NCI-H524 treated with DMSO at 0.1 percent for 48 hours (cell line): ENCODE data around the gene CYBB.
"Not testable (repeated sequence)": the region's sequence is repeated elsewhere in the genome, so short reads cannot be mapped to it uniquely, and the experiment has no call there.

ENCODE experiments used
- DNase-seq: peaks from one replicate; lab custom pipeline; 2025; lab: John Stamatoyannopoulos, UW

Gene CYBB

DNA sequence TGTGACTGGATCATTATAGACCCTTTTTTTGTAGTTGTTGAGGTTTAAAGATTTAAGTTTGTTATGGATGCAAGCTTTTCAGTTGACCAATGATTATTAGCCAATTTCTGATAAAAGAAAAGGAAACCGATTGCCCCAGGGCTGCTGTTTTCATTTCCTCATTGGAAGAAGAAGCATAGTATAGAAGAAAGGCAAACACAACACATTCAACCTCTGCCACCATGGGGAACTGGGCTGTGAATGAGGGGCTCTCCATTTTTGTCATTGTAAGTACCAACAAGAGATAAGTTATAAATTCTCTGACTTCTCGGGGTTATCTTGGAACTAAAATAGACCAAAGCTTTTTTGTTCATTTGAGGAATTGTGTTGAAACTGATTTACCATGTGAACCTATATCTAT, at the start of gene CYBB:
Gene CYBB, plus strand, starts transcription at position 203 of the 400 bp plus-strand sequence. Its CDS starts 19 bp downstream, at position 222.
- DNase-seq: no peak

GRCh38 chrX:37745354-37745753, 34.5 kb upstream of the CYBB start:
- peak; percentile 1 for DNase-seq

DNA sequence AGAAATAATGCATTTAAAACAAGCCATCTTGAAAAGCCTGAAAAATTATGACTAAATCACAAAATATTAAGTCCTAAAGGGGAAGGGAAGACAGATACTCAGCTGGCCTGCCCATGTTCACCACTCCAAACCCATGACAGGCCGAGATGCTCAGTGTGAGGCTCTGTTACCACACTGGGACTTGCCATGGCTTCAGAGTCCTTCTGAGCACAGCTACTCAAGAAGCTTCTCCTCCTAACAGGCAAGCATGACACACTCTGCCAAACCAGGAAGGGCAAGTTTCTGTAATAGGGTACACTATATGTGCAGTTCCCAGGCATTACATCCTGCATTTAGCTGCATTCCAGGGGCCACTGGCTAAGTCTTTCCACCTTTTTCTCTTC, 34.0 kb upstream of the CYBB start:
- DNase-seq: no peak

DNA sequence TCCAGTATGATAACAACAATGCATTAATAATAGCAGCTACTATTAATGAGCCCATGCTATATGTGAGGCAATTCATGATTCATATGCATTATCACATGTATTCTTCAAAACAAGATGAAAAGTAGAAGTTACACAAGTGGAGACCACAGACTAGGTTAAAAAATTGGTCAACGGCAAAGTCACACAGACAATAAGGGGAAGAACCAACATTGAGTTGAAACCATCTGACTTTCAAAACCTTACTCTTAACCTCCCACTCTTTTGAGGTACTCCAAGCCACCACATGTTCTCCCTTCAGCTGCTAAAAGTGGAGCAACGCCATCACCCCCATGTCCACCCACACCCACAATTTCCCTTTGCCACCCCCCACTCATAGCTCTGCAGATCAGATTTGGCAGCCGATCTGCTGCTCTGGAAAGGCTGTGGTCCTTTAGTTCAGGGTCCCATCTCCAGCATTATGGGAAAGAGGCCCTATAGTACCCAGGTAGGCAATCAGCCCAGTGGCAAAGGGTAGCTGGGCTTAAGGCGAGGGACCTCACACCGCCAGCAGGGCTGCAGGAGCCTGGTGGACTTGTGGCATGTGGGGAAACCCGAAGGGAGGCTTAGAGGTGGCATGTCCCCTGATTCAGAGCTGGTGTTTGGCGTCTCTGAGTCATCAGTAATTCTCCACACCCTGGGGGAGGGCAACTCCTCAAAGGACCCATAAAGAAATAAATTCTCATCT, 33.5 kb upstream of the CYBB start:
- DNase-seq: no peak

- DNase-seq: no peak
These were observed 32.9 kb upstream of the CYBB start for GRCh38 chrX:37746951-37747350.

DNA sequence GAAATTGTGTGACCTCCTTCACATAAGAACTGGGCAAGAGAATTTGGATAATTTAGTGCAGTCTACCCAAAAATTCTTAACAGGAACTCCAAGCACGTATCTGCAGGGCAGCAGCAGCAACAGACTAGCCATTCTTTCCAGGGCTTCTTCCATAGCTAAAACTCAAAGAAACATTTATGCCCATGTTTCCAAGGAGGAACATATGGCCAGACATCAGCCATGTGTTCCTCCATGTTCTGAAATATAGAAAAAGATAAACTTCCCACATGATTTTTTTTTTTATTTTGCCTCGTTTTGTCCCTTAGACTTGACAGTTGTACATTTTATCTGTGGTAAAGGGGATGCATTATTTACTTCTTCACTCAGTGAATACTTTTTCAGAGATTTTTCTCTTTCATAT, 27.6 kb upstream of the CYBB start:
- DNase-seq: no peak

DNA sequence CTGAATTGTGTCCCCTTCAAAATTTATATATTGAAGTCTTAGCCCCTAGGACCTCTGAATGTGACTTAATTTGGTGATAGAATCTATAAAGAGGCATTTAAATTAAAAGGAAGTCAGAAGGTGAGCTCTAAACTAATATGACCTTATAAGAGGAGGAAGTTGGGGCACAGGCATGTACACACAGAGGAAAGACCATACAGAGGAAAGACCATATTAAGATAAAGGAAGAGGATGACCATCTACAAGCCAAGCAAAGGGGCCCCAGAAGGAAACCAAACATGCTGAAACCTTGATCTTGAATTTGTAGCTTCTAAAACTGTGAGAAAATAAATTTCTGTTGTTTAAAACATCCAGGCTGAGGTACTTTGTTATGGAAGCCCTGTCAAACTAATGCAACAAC, 26.9 kb upstream of the CYBB start:
- no peak for DNase-seq

- no peak for DNase-seq
These were observed 26.5 kb upstream of the CYBB start for GRCh38 chrX:37753384-37753783.

DNA sequence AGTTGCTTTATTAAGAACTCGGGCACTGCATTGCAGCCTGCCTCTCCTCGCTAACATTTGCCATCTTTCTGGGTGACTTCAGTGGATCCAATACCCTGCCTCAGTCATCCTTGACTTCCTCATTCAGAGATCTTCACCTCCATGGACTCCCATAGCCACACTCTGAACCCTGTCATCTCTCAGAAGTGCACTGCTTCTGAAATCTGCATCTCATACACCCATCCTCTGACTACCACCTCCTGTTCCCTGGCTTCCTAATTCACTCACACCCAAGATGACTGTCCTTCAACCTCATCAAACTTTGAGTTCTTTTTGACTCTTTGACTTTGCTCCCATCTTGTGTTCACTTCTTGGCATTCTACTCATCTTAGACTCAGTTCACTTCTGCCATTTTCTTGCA, 25.3 kb upstream of the CYBB start:
- no peak for DNase-seq

DNA sequence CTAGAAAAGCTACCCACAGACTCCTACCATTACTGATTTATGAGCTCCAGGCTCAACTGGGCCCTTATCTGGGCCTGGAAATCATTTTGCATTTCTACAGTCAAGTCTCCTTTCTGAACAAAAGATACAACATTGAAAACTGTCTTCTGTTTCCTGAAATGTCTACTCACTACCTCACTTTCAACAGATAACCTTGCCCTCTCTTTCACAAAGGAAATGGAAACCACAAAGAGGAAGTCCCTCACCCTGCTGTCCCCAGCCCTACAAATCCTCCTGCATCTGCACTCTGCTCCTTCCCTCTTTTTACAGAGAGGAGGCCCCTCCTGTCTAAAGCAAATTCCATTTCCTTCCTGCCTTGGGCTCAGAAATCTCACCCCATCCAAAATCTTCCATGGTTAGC, 24.8 kb upstream of the CYBB start:
- DNase-seq: no peak

GRCh38 chrX:37757082-37757481, 22.8 kb upstream of the CYBB start:
- DNase-seq: no peak

DNA sequence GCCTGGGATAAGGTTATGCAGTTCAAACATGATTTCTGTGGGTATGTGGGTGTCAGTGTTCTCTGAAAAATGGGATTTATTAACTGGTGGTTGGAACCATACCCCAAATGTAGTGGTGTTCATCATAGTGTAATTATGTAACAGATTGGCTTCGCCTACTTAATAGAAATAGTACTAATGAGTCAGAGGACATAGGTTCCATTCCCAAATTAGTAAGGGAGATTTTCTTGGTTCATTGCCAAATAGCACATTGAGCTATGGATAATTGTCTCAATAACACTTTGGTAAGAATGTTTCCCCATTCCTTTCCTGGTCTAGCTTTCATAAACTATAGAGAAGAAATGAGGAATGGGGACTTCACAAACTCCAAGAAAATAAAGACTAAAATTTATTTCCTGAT, 20.5 kb upstream of the CYBB start:
- DNase-seq: no peak

GRCh38 chrX:37759878-37760418, 19.9 kb upstream of the CYBB start:
- DNase-seq: no peak

DNA sequence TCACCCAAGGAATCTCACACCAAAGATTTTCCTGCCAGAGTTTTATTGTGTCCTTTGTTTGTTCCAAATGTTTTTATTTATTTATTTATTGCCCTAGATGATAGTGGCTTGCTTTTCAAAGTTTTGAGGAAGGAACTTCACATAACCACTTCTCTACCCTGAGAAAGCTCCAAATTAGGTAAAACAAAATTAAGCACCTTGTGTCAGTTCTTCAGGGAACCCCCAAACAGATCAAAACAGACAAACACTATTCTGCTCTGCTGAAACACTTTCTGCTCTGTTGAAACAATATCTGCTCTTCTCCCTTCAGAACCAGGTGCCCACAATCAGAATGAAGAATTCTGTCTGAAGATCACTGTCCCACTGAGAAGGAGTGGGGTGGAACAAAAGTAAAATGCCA, 16.5 kb upstream of the CYBB start:
- no peak for DNase-seq

GRCh38 chrX:37765507-37765906, 14.4 kb upstream of the CYBB start:
- DNase-seq: no peak

GRCh38 chrX:37767430-37767829, 12.4 kb upstream of the CYBB start:
- no peak for DNase-seq

DNA sequence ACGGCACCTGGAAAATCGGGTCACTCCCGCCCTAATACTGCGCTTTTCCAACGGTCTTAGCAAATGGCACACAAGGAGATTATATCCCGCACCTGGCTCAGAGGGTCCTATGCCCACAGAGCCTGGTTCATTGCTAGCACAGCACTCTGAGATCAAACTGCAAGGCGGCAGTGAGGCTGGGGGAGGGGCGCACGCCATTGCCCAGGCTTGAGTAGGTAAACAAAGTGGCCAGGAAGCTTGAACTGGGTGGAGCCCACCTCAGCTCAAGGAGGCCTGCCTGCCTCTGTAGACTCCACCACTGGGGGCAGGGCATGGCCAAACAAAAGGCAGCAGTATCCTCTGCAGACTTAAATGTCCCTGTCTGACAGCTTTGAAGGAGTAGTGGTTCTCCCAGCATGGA, 11.0 kb upstream of the CYBB start:
- DNase-seq: not testable (repeated sequence)

DNA sequence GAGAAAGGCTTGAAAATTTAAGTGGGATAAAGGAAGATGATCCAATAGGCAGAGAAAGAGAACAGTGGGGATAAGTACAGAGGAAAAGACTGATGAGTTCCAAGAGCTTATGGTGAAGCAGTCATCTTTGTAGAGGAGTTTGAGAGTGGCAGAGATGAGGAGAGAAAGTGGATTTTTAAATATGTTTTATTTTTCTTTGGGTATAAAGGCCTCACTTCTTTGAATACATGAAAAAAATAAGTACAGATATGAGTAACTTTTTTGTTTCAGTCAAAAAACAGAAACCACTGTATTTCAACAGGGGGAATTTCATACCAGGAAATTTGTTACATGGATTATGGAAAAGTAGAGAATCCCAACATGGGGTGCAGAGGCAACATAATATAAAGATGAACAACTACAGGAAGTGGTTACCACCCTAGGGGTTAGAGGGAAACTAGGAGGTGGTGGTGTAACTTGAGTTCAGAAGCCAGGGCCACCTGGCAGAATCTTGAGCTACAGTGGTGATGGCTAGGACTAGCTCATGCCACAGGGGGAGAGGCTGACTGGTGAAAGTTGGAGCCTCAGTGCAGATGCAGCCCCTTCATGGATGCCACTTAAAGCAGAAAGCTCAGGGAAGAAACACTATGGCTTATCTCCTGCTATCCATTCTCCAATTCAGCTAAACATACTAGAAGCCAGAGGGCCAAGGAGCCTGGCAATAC, 3.4 kb upstream of the CYBB start:
- no peak for DNase-seq

DNA sequence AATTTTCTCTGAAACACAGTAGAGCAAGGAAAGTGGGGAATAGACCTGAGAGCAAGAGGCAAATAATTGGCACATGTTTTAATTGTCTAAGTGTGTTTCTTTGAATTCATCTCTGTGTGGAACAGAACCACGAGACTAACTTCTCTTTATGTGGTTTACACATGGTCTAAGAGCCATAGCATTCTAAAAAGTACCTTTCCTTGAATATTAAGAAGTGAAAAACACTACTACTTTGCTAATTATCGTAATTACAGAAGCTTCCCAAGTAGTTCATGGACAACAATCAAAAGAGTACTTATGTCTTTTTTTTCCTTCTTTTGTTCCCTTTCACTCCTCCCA, 2.9 kb upstream of the CYBB start:
- DNase-seq: no peak

GRCh38 chrX:37781081-37781480, 1.2 kb downstream of the CYBB start:
- DNase-seq: no peak

DNA sequence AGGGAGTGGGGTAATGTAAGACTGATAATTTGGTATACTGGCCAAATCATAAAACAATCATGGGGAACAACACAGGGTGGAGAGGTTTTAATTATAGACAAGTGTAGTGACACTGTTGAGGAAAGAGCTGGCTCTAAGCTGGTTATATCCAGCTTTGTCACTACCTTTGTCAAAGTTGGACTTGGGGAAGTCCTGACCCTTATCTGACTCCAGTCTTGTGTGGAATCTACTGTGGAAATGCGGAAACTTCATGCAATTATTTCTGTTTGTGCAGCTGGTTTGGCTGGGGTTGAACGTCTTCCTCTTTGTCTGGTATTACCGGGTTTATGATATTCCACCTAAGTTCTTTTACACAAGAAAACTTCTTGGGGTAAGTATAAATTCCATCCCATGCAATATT, 2.0 kb downstream of the CYBB start:
- DNase-seq: no peak

- DNase-seq: no peak
These were observed 2.5 kb downstream of the CYBB start for GRCh38 chrX:37782359-37782758.

DNA sequence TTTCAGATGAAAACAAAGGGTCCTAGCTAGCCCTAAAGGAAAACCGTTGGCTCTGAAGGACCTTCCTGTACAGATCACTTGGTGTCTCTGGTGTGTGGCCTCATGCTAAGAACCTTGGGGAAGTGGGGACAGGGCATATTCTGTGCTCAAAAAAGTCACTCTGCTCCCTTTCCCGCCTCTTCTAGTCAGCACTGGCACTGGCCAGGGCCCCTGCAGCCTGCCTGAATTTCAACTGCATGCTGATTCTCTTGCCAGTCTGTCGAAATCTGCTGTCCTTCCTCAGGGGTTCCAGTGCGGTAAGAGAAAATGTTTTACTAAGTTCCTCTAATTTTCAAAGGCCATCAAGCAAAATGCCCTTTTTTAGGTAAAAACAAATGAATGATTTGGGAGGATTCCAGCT, 3.4 kb downstream of the CYBB start:
- no peak for DNase-seq

GRCh38 chrX:37785569-37785968, 5.7 kb downstream of the CYBB start:
- no peak for DNase-seq
